ENCODE results near the gene NDUFA1. TPM values are rescaled to one million over a fixed set of nuclear protein-coding genes. Genes with fewer than 3 reads are reported as not detected.

NDUFA1 gene
- total RNA-seq, 4 donors from 2014 or later, result 61.1 to 90.9 (median 65.5) TPM

DNA sequence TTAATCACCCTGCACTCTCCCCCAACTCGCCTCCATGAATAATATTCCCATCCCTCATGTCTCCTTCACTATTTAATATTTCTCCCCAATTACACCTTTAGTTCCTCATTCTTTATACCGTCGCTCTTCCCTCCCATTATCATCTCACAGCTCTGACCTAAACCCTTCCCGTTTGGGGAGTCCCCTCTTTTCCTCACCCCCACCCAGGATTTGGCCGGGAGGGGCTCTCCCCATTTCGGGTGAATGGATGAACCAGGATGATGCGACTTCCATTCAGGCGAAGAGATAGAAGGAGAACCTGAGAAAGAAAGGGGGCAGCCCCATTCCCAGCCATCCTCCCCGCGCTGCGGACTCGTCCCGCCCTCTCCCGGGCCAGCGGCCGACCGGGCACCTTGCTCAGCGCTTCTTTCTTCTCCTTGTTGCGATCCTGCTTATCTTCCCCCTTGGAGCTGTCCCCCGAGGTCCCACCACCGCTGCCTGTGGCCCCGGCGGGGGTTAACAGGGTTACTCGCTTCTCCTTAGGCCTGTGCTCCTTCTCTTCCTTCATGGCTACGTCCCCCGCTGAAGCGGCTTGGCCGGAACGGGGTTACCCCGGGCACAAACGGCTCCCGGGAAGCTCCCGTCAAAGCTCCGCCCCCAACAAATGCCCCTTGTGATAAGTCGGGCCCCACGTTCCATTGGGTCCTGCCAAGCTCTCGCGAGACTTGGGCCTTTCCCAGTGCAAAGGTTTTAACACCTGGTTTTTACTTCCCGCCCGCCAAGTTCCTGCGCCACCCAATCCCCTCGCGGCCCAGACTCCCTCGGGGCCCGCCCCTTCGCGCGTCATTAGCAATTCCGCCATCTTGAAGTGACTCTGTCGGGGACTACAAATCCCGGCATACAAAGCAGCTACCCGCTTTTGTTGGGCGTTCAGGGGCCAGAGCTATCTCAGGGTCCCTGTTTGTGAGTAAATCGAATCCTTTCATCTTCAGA is 19.0 kb upstream of the NDUFA1 start, which contains the start of gene UPF3B:
TSS of gene UPF3B (minus strand) at position 582 of the 972 bp plus-strand sequence. CDS start at position 547, 35 bp downstream.
- intact Hi-C loops (cut with DNase I), result no loop called here
- H3K9me3 ChIP-seq, result no peaks in the 10 kb centered on the region
- H3K4me3 ChIP-seq, result peak within 1 kb of the TSS; percentile 65 to 77 (median 68)
- H3K27me3 ChIP-seq, result no peaks in the 10 kb centered on the region
- peaks cover 0 to 16% (median 8%) of the 10 kb centered on the region in 4 donors for H3K4me1 ChIP-seq
- 35% methylated on average over 52 of the region's 54 CpGs for WGBS
- DNase-seq (ENCODE audit: extremely low spot score), result peak; percentile 97
- TF ChIP-seq EP300 (IDR thresholded peaks at IDR 0.05) (no peak), POLR2A (IDR thresholded peaks at IDR 0.05; ENCODE audit: low read depth) (peak; percentile 39), POLR2AphosphoS5 (IDR thresholded peaks at IDR 0.05) (peak; percentile 76 to 77)
- TF ChIP-seq, protein P1, sequence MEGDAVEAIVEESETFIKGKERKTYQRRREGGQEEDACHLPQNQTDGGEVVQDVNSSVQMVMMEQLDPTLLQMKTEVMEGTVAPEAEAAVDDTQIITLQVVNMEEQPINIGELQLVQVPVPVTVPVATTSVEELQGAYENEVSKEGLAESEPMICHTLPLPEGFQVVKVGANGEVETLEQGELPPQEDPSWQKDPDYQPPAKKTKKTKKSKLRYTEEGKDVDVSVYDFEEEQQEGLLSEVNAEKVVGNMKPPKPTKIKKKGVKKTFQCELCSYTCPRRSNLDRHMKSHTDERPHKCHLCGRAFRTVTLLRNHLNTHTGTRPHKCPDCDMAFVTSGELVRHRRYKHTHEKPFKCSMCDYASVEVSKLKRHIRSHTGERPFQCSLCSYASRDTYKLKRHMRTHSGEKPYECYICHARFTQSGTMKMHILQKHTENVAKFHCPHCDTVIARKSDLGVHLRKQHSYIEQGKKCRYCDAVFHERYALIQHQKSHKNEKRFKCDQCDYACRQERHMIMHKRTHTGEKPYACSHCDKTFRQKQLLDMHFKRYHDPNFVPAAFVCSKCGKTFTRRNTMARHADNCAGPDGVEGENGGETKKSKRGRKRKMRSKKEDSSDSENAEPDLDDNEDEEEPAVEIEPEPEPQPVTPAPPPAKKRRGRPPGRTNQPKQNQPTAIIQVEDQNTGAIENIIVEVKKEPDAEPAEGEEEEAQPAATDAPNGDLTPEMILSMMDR (IDR thresholded peaks at IDR 0.05), result no peak
- H3K27ac ChIP-seq (replicated peaks in 1 of 4), result peak within 1 kb of the TSS; percentile 84 to 91 (median 90)
- peaks cover 0 to 21% (median 1%) of the 10 kb centered on the region in 4 donors for H3K36me3 ChIP-seq

DNA sequence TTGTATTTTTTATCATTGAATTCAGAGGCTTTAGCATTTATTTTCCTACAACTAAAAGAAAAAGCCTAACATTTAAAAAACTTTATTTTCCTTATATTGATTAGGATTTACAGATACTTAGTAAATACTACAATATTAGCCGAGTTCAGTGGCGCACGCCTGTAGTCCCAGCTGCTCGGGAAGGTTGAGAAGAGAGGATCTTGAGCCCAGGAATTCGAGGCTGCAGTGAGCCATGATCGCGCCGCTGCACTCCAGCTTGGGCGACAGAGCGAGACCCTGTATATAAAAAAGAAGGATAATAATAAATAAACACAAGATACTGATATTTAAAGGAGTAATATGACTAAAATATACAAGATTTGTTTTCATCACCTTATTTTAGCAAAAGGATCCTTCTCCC is 18.2 kb upstream of the NDUFA1 start:
- Histone ChIP-seq H3K36me3 (peaks cover 0 to 16% (median 0%) of the 10 kb centered on the region in 4 donors), H3K4me3 (peak overlapping the region; percentile 65 to 77 (median 68)), H3K27me3 (no peaks in the 10 kb centered on the region), H3K4me1 (peaks cover 0 to 16% (median 8%) of the 10 kb centered on the region in 4 donors), H3K9me3 (no peaks in the 10 kb centered on the region), H3K27ac (replicated peaks in 1 of 4) (peak overlapping the region; percentile 80 to 91 (median 87))
- intact Hi-C loops (cut with DNase I), result no loop called here
- DNase-seq (ENCODE audit: extremely low spot score), result no peak
- 47% methylated on average over 10 of the region's 10 CpGs for WGBS
- TF ChIP-seq POLR2A (IDR thresholded peaks at IDR 0.05; ENCODE audit: low read depth) (no peak), EP300 (IDR thresholded peaks at IDR 0.05) (no peak), POLR2AphosphoS5 (IDR thresholded peaks at IDR 0.05) (no peak)
- TF ChIP-seq, protein P1 (IDR thresholded peaks at IDR 0.05), result no peak

DNA sequence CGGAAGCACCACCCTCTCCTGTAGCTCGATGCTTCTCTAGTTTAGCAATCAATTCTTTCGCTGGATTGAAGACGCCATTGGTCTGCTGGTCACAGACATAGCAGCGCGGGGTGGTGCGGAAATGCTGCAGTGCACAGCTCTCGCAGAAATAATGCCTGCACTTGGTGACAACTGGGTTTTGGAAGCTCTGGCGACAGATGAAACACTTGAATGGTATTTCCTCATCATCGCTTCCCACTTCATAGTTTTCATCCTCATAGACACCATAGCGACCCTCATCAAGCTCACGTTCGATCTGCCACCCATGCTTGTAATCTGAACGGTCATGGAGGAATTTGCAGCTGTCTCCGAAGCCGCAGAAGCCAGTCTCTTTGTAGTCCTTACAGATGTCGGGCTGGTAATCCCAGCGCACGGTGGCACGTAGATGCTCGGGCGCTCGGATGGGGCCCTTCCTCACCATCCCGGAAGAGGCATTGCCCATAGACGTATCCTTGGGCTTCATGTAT is 953 bp upstream of the NDUFA1 start:
- Histone ChIP-seq H3K4me1 (peaks cover 3 to 33% (median 19%) of the 10 kb centered on the region in 4 donors), H3K27me3 (no peaks in the 10 kb centered on the region), H3K4me3 (peak overlapping the region; percentile 61 to 67 (median 64)), H3K27ac (replicated peaks in 1 of 4) (peak overlapping the region; percentile 89 to 92 (median 90)), H3K9me3 (peaks cover 0 to 9% (median 0%) of the 10 kb centered on the region in 4 donors), H3K36me3 (peaks cover 0 to 7% (median 2%) of the 10 kb centered on the region in 4 donors)
- intact Hi-C loops (cut with DNase I), result no loop called here
- 47% methylated on average over 24 of the region's 25 CpGs for WGBS
- TF ChIP-seq POLR2A (IDR thresholded peaks at IDR 0.05; ENCODE audit: low read depth), result no peak
- TF ChIP-seq, protein P1 (IDR thresholded peaks at IDR 0.05), result no peak
- TF ChIP-seq POLR2AphosphoS5 (IDR thresholded peaks at IDR 0.05), result no peak
- TF ChIP-seq EP300 (IDR thresholded peaks at IDR 0.05), result no peak
- DNase-seq (ENCODE audit: extremely low spot score), result no peak

DNA sequence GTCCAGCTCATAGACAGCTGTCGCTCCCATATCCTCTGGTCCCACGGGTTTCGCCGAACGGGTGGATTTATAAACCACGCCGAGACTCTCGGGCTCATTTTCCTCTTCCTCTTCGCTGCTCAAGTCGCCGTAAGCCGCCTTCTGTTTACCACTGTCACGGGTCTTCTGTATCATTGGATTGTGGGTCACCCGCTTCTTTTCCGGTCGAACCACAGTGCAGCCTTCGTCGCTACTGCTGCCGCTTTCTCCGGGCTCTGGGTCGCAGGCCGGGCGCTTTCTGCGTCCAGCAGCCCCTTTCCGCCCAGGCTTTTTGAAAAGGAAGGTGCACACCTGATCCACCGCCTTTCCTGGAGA is 410 bp upstream of the NDUFA1 start:
- intact Hi-C loops (cut with DNase I), result no loop called here
- H3K36me3 ChIP-seq, result peaks cover 0 to 13% (median 6%) of the 10 kb centered on the region in 4 donors
- peaks cover 3 to 33% (median 19%) of the 10 kb centered on the region in 4 donors for H3K4me1 ChIP-seq
- peak overlapping the region; percentile 89 to 92 (median 90) for H3K27ac ChIP-seq (replicated peaks in 1 of 4)
- TF ChIP-seq POLR2AphosphoS5 (IDR thresholded peaks at IDR 0.05), result no peak
- TF ChIP-seq, protein P1 (IDR thresholded peaks at IDR 0.05), result no peak
- no peak for TF ChIP-seq EP300 (IDR thresholded peaks at IDR 0.05)
- no peak for TF ChIP-seq POLR2A (IDR thresholded peaks at IDR 0.05; ENCODE audit: low read depth)
- no peaks in the 10 kb centered on the region for H3K27me3 ChIP-seq
- WGBS, result 47% methylated on average over 26 of the region's 26 CpGs
- peaks cover 0 to 9% (median 0%) of the 10 kb centered on the region in 4 donors for H3K9me3 ChIP-seq
- DNase-seq (ENCODE audit: extremely low spot score), result no peak
- H3K4me3 ChIP-seq, result peak overlapping the region; percentile 61 to 67 (median 64)
